Measurements from ENCODE around the gene ARL6.
"Not testable (repeated sequence)": the region's sequence is repeated elsewhere in the genome, so short reads cannot be mapped to it uniquely, and the experiment has no call there.

Gene ARL6

GRCh38 chr3:97821774-97822358 is 57.3 kb downstream of the ARL6 start, which contains the start of gene CRYBG3:
Gene CRYBG3, plus strand, starts transcription at chr3:97822011. Its CDS starts 196 bp downstream, at chr3:97822207.
- peak; percentile 88 for DNase-seq

- DNase-seq, result peak; percentile 55
Observed at GRCh38 chr3:97822359-97822775, 57.8 kb downstream of the ARL6 start.

- peak; percentile 12 for DNase-seq
Observed at GRCh38 chr3:97823046-97824004, 58.8 kb downstream of the ARL6 start.

- no peak for DNase-seq
Observed at GRCh38 chr3:97825101-97825500, 60.5 kb downstream of the ARL6 start.

- DNase-seq, result no peak
Observed at GRCh38 chr3:97827741-97828471, 63.3 kb downstream of the ARL6 start.

GRCh38 chr3:97829198-97829597 is 64.6 kb downstream of the ARL6 start:
- no peak for DNase-seq

- DNase-seq, result no peak
Observed at GRCh38 chr3:97830638-97831037, 66.1 kb downstream of the ARL6 start.

GRCh38 chr3:97831140-97831539 is 66.6 kb downstream of the ARL6 start:
- DNase-seq, result no peak

GRCh38 chr3:97833184-97833583 is 68.6 kb downstream of the ARL6 start:
- DNase-seq, result not testable (repeated sequence)

GRCh38 chr3:97835761-97836160 is 71.2 kb downstream of the ARL6 start:
- no peak for DNase-seq

- no peak for DNase-seq
Observed at GRCh38 chr3:97838393-97838792, 73.8 kb downstream of the ARL6 start.

- DNase-seq, result no peak
Observed at GRCh38 chr3:97839944-97840343, 75.4 kb downstream of the ARL6 start.

- no peak for DNase-seq
Observed at GRCh38 chr3:97841304-97841703, 76.7 kb downstream of the ARL6 start.

- DNase-seq, result no peak
Observed at GRCh38 chr3:97841956-97842355, 77.4 kb downstream of the ARL6 start.

GRCh38 chr3:97848779-97849178 is 84.2 kb downstream of the ARL6 start:
- no peak for DNase-seq

Measured in OCI-M1 (cell line).